HG03571 (cell line): ENCODE data around the gene DEFB113.

Experiments used
- ATAC-seq: cut with Tn5 transposase; IDR thresholded peaks from one replicate; pipeline ENCODE4 v1.9.1; 2021; ENCODE audit not compliant: unreplicated experiment

DEFB113 gene

GRCh38 chr6:49937017-49937416, 32.4 kb downstream of the DEFB113 start:
- no peak for ATAC-seq

DNA sequence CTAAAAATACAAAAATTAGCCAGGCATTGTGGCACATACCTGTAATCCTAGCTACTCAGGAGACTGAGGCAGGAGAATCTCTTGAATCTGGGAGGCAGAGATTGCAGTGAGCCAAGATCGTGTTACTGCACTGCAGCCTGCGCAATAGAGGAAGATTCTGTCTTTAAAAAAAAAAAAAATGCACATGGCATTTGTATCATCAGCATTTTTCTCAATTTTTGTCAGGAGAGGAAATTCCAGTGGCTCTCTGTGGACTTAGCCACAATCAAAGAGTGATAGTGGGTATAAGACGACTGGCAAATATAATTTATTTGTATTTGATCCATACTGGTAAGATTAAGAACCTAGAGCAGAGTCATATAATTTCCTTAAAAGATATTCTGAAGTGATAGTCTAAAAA, 34.0 kb downstream of the DEFB113 start:
- ATAC-seq: no peak

GRCh38 chr6:49934770-49935169, 34.7 kb downstream of the DEFB113 start:
- ATAC-seq: no peak

DNA sequence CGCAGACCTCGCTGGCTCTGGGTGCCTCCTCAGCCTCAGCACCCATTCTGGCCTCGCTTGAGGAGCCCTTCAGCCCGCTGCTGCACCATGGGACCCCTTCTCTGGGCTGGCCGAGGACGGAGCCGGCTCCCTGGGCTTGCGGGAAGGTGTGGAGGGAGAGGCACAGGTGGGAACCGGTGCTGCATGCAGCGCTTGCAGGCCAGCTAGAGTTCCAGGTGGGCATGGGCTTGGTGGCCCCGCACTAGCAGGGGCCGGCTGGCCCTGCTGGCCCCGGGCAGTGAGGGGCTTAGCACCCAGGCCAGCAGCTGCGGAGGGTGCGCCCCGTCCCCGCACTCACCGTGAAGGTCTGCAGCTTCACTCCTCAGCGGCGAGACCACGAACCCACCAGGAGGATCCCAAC, 35.9 kb downstream of the DEFB113 start:
- no peak for ATAC-seq

- no peak for ATAC-seq
Observed at GRCh38 chr6:49929340-49929739, 40.1 kb downstream of the DEFB113 start.

DNA sequence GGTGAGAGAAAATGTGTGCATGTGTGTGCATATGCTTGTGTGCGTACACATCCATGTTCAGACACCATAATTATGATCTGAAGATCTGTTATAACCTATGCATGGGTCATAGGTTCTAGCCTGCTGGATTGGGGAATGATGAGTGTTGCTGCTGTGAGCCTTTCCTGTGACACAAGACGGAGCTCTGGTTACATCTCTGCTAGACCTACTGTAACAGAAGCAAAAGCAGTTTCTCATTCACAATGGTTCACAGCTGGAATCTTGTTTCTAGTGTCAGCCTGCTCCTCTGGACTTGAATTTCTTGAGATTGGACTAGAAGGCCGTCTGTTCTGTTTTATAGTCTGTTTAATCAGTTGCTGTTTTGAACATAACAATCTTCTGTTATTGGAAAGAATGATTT, 45.6 kb downstream of the DEFB113 start:
- no peak for ATAC-seq

DNA sequence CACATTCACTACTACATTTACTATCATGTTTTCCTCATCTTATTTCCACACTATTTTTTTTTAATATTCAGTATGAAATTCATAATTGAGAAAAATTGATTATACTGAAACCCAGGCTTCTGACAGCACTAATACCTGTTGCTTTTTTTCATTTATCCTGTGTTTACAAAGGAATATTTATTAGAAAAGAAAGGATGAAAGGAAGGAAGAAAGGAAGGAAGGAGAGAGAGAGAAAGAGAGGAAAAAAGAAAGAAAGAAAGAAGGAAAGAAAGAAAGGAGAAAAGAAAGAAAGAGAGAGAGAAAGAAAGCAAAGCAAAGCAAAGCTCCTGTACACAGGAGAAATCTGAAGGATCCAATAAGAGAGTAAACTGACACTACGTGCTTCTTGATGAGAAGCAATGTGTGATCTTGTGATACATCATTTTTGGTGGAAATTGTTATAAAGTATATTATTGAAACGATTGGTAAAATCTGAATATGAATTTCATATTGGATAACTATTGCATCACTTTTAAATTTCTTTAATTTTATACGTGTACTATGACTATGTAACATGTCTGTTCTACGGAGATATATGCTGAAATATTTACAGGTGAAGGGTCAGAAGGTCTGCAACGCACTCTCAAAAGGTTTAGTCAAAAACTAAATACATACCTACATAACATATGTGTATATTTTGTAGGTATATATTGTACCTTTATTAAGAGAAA, 49.3 kb downstream of the DEFB113 start:
- ATAC-seq: no peak

GRCh38 chr6:49919261-49919660, 50.2 kb downstream of the DEFB113 start:
- no peak for ATAC-seq

- ATAC-seq: no peak
Observed at GRCh38 chr6:49918787-49919186, 50.6 kb downstream of the DEFB113 start.
